CD14-positive monocyte (primary cell): ENCODE data around the gene SYT2. TPM values are rescaled to one million over a fixed set of nuclear protein-coding genes. Genes with fewer than 3 reads are reported as not detected.
"Not testable (repeated sequence)": the region's sequence is repeated elsewhere in the genome, so short reads cannot be mapped to it uniquely, and the experiment has no call there.

Experiments used
- DNase-seq, 3 donors: peaks; one replicate each; pipeline ENCODE4 v3.0.0-alpha.2; 2011 to 2022
- H2AFZ ChIP-seq: 2 replicates; pipeline ENCODE4 v1.6.0; 2012; ENCODE audit warnings: mild to moderate bottlenecking, low read depth, low read length, inconsistent platforms; ENCODE audit not compliant: insufficient read depth, poor library complexity, severe bottlenecking
- H3K27ac ChIP-seq, 2 donors: 1 replicate in 1 of 2; 2 replicates in 1 of 2; pipeline ENCODE4 v1.5.1; 2012 to 2013; ENCODE audit warnings: low read length in 2 of 2, control low read depth in 1 of 2, inconsistent platforms in 1 of 2, low read depth in 1 of 2, mild to moderate bottlenecking in 1 of 2
- H3K27me3 ChIP-seq, 2 donors: one replicate each; pipeline versions ENCODE4 v1.6.0 to v1.6.1; 2011 to 2013; ENCODE audit warnings: low read length in 2 of 2; ENCODE audit not compliant: control insufficient read depth in 2 of 2, insufficient read depth in 2 of 2
- H3K36me3 ChIP-seq, 2 donors: replicated peaks in 1 of 2; 1 replicate in 1 of 2; 2 replicates in 1 of 2; pipeline versions ENCODE4 v1.5.1 to v1.6.1; 2012 to 2013; ENCODE audit warnings: low read length in 2 of 2, control low read depth in 1 of 2, inconsistent platforms in 1 of 2, mild to moderate bottlenecking in 1 of 2; ENCODE audit not compliant: insufficient read depth in 2 of 2, control insufficient read depth in 1 of 2
- H3K4me1 ChIP-seq, 2 donors: 1 replicate in 1 of 2; 2 replicates in 1 of 2; pipeline versions ENCODE4 v1.5.1 to v1.6.1; 2012 to 2013; ENCODE audit warnings: low read length in 2 of 2, control low read depth in 1 of 2, inconsistent platforms in 1 of 2, mild to moderate bottlenecking in 1 of 2, moderate library complexity in 1 of 2; ENCODE audit not compliant: insufficient read depth in 2 of 2, control insufficient read depth in 1 of 2
- H3K4me2 ChIP-seq: replicated peaks from 2 replicates; pipeline ENCODE3; 2012; ENCODE audit warnings: low read length, moderate library complexity, mild to moderate bottlenecking; ENCODE audit not compliant: poor library complexity, severe bottlenecking; ENCODE audit errors: extremely low read depth
- H3K4me3 ChIP-seq, 3 experiments: fragments of 200-600 bp in 1 of 3; sonication (generic) in 1 of 3; replicated peaks in 1 of 3; 1 replicate in 2 of 3; 2 replicates in 1 of 3; pipeline ENCODE4 v1.5.1; 2011 to 2013; ENCODE audit warnings: low read length in 3 of 3, mild to moderate bottlenecking in 3 of 3, control low read depth in 2 of 3, low read depth in 2 of 3, inconsistent platforms in 1 of 3, moderate library complexity in 1 of 3
- H3K79me2 ChIP-seq: 2 replicates; pipeline ENCODE4 v1.6.0; 2012; ENCODE audit warnings: mild to moderate bottlenecking, control low read depth, inconsistent platforms, low read length, moderate library complexity; ENCODE audit not compliant: insufficient read depth
- H3K9ac ChIP-seq: 2 replicates; pipeline ENCODE4 v1.6.0; 2017; ENCODE audit warnings: low read length, mild to moderate bottlenecking; ENCODE audit not compliant: insufficient read depth, poor library complexity, severe bottlenecking
- H3K9me3 ChIP-seq, 2 donors: replicated peaks in 1 of 2; 1 replicate in 1 of 2; 2 replicates in 1 of 2; pipeline versions ENCODE4 v1.5.1 to v1.6.1; 2012 to 2013; ENCODE audit warnings: low read length in 2 of 2, control low read depth in 1 of 2; ENCODE audit not compliant: control insufficient read depth in 1 of 2, insufficient read depth in 1 of 2
- H4K20me1 ChIP-seq: 2 replicates; pipeline ENCODE4 v1.6.0; 2012; ENCODE audit warnings: mild to moderate bottlenecking, low read length, control low read depth, moderate library complexity; ENCODE audit not compliant: insufficient read depth
- H3K27ac Mint-ChIP-seq, 7 donors: one replicate each; pipeline ENCODE4 v1.8.0; 2020; ENCODE audit warnings: mild to moderate bottlenecking in 7 of 7, mixed read lengths in 7 of 7, moderate library complexity in 6 of 7, inconsistent platforms in 2 of 7
- H3K27me3 Mint-ChIP-seq, 3 donors: one replicate each; pipeline ENCODE4 v1.8.0; 2021 to 2022; ENCODE audit warnings: low read depth in 3 of 3, mild to moderate bottlenecking in 3 of 3, mixed read lengths in 3 of 3, moderate library complexity in 3 of 3, inconsistent platforms in 1 of 3
- H3K36me3 Mint-ChIP-seq, 2 donors: one replicate each; pipeline ENCODE4 v1.8.0; 2020; ENCODE audit warnings: mixed read lengths in 2 of 2, inconsistent platforms in 1 of 2, mild to moderate bottlenecking in 1 of 2
- H3K4me1 Mint-ChIP-seq: one replicate; pipeline ENCODE4 v1.8.0; 2020; ENCODE audit warnings: mild to moderate bottlenecking, mixed read lengths
- H3K4me3 Mint-ChIP-seq, 2 donors: one replicate each; pipeline ENCODE4 v1.8.0; 2020; ENCODE audit warnings: mild to moderate bottlenecking in 2 of 2, mixed read lengths in 2 of 2, moderate library complexity in 1 of 2
- H3K9me3 Mint-ChIP-seq, 7 donors: one replicate each; pipeline ENCODE4 v1.8.0; 2020 to 2022; ENCODE audit warnings: mixed read lengths in 7 of 7, mild to moderate bottlenecking in 6 of 7, moderate library complexity in 6 of 7, inconsistent platforms in 2 of 7
- WGBS: methylation state at CpG from one replicate; pipeline ENCODE4 v1.1.5; 2013; ENCODE audit warnings: missing lambda C conversion rate; ENCODE audit not compliant: insufficient coverage; 5-methylcytosine and 5-hydroxymethylcytosine counted together
- intact Hi-C, 2 donors: fragments of 100-400 bp; cut with micrococcal nuclease; formaldehyde crosslinking; loops; one replicate each; pipeline versions ENCODE4 v1.15.0 to v1.15.1; 2023
- polyA plus RNA-seq, 3 donors: library from polyadenylated mRNA; depleted of rRNA in 1 of 3; unstranded in 2 of 3; stranded (reverse) in 1 of 3; fragments of 300-500 nt in 2 of 3; fragments of >200 nt in 1 of 3; fragmentation: Illumina TruSeq in 2 of 3; gene quantifications; 1 replicate in 2 of 3; 2 replicates in 1 of 3; pipeline ENCODE4 v1.2.3, GENCODE V29; 2012 to 2021
- TF ChIP-seq, protein P1 (sequence below): fragments of 200-600 bp; IDR thresholded peaks from one replicate; pipeline ENCODE4 v1.8.0; 2022; ENCODE audit warnings: antibody characterized with exemption, mild to moderate bottlenecking

The SYT2 gene
- polyA plus RNA-seq, 3 donors, result not detected

- H3K4me2 ChIP-seq, DNase-seq, H3K27ac ChIP-seq, H3K36me3 ChIP-seq, H3K4me3 ChIP-seq, H3K79me2 ChIP-seq, H3K9me3 ChIP-seq, H3K4me3 Mint-ChIP-seq, H3K9ac ChIP-seq, H2AFZ ChIP-seq: not testable (repeated sequence)
- Histone ChIP-seq H3K27me3 (peaks cover 67 to 80% of the 10 kb centered on the region in 2 donors), H4K20me1 (peaks cover 65% of the 10 kb centered on the region), H3K4me1 (peaks cover 29 to 37% of the 10 kb centered on the region in 2 donors)
- Mint-ChIP-seq H3K36me3 (peaks cover 12 to 36% of the 10 kb centered on the region in 2 donors), H3K4me1 (peaks cover 48% of the 10 kb centered on the region), H3K9me3 (peaks cover 3 to 38% (median 28%) of the 10 kb centered on the region in 7 donors), H3K27me3 (peaks cover 59 to 90% (median 62%) of the 10 kb centered on the region in 3 donors), H3K27ac (peak overlapping the region in 1 of 7 donors; percentile 83)
- 78% methylated on average over 8 of the region's 11 CpGs for WGBS
- TF ChIP-seq, protein P1, sequence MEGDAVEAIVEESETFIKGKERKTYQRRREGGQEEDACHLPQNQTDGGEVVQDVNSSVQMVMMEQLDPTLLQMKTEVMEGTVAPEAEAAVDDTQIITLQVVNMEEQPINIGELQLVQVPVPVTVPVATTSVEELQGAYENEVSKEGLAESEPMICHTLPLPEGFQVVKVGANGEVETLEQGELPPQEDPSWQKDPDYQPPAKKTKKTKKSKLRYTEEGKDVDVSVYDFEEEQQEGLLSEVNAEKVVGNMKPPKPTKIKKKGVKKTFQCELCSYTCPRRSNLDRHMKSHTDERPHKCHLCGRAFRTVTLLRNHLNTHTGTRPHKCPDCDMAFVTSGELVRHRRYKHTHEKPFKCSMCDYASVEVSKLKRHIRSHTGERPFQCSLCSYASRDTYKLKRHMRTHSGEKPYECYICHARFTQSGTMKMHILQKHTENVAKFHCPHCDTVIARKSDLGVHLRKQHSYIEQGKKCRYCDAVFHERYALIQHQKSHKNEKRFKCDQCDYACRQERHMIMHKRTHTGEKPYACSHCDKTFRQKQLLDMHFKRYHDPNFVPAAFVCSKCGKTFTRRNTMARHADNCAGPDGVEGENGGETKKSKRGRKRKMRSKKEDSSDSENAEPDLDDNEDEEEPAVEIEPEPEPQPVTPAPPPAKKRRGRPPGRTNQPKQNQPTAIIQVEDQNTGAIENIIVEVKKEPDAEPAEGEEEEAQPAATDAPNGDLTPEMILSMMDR, result peak; percentile 10
- intact Hi-C loops, result loop anchor here in 1 of 2 donors (10.0 kb wide), 1 partner anchor 130 kb away; no protein-coding TSS in a partner anchor
These were observed 95.7 kb downstream of the SYT2 start for GRCh38 chr1:202614363-202615207.

DNA sequence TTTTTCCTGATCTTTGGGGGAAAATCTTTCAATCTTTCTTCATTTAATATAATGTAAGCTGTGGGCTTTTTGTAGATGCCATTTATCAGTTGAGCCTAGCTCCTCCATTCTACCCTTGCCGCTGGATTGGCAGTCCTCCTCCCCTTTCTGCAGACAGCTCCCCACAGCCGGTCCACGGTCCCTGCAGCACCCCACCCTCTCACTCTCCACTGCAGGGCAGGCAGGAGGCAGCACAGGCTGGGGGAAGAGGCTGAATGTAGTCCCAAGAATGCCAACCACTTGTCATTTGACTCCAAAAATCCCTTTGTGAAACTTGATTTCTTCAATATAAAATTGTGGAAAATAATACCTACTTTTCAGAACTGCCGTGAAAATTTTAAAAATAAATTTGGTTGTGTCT, 96.7 kb downstream of the SYT2 start:
- Histone ChIP-seq H3K9me3 (peaks cover 2 to 10% of the 10 kb centered on the region in 2 donors), H3K4me1 (peaks cover 29 to 34% of the 10 kb centered on the region in 2 donors), H3K9ac (no peak overlapping the region), H4K20me1 (peaks cover 56% of the 10 kb centered on the region), H3K27ac (no peak overlapping the region), H3K79me2 (no peaks in the 10 kb centered on the region), H3K4me2 (no peak overlapping the region), H2AFZ (no peak overlapping the region), H3K27me3 (peaks cover 59 to 70% of the 10 kb centered on the region in 2 donors), H3K4me3 (no peak overlapping the region), H3K36me3 (no peaks in the 10 kb centered on the region)
- TF ChIP-seq, protein P1, result no peak
- Mint-ChIP-seq H3K27me3 (peaks cover 64 to 87% (median 67%) of the 10 kb centered on the region in 3 donors), H3K9me3 (peaks cover 3 to 40% (median 29%) of the 10 kb centered on the region in 7 donors), H3K4me1 (peaks cover 46% of the 10 kb centered on the region), H3K27ac (no peak overlapping the region), H3K4me3 (no peak overlapping the region), H3K36me3 (peaks cover 12 to 34% of the 10 kb centered on the region in 2 donors)
- no peak for DNase-seq
- intact Hi-C loops, result loop anchor here in 1 of 2 donors (10.0 kb wide), 1 partner anchor 129 kb away; no protein-coding TSS in a partner anchor
- no CpG with 5 or more reads among the region's 4 CpGs for WGBS

DNA sequence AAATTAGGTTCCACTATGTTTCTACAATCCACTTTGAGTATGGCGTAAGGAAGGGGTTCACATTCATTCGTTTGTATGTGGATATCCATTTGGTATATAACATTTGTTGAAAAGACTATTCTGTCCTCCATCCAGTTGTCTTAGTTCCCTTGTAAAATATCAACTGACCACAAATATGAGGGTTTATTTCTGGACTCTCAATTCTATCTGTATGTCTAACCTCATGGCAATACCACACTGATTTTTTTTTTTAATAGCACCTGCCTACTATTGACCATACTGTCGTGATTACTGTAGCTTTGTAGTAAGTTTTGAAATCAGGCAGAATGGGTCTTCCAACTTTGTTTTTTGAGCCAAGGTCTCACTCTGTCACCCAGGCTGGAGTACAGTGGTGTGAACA, 98.2 kb downstream of the SYT2 start:
- H3K4me3 Mint-ChIP-seq, H3K9ac ChIP-seq, DNase-seq, H3K79me2 ChIP-seq, H3K4me3 ChIP-seq, H3K36me3 ChIP-seq, H3K4me2 ChIP-seq, H3K27ac ChIP-seq, H2AFZ ChIP-seq: not testable (repeated sequence)
- intact Hi-C loops, result loop anchor here in 1 of 2 donors (10.0 kb wide), 1 partner anchor 127 kb away; no protein-coding TSS in a partner anchor
- H3K27me3 Mint-ChIP-seq, result peaks cover 78 to 86% (median 80%) of the 10 kb centered on the region in 3 donors
- H3K27me3 ChIP-seq, result peaks cover 56 to 67% of the 10 kb centered on the region in 2 donors
- peaks cover 40% of the 10 kb centered on the region for H4K20me1 ChIP-seq
- peaks cover 36% of the 10 kb centered on the region for H3K4me1 Mint-ChIP-seq
- H3K36me3 Mint-ChIP-seq, result peaks cover 22 to 40% of the 10 kb centered on the region in 2 donors
- peaks cover 27% of the 10 kb centered on the region in 2 donors for H3K4me1 ChIP-seq
- H3K9me3 Mint-ChIP-seq, result peaks cover 0 to 33% (median 17%) of the 10 kb centered on the region in 7 donors
- H3K9me3 ChIP-seq, result peaks cover under 1 to 15% of the 10 kb centered on the region in 2 donors
- WGBS, result no CpG with 5 or more reads among the region's 3 CpGs
- H3K27ac Mint-ChIP-seq, result peak overlapping the region in 1 of 7 donors; percentile 11
